NOMO-1 treated with dmso at 0.1 percent for 144 hours (cell line): ENCODE measurements around the gene RSPH1.

Experiments
- DNase-seq: peaks from one replicate; lab custom pipeline; 2025; ENCODE audit not compliant: unreplicated experiment; lab: John Stamatoyannopoulos, UW

The RSPH1 gene

GRCh38 chr21:42496120-42496838, at the start of gene RSPH1:
TSS of gene RSPH1 (minus strand) at chr21:42496224. CDS start at chr21:42496186, 38 bp downstream.
- DNase-seq = peak; percentile 98

DNA sequence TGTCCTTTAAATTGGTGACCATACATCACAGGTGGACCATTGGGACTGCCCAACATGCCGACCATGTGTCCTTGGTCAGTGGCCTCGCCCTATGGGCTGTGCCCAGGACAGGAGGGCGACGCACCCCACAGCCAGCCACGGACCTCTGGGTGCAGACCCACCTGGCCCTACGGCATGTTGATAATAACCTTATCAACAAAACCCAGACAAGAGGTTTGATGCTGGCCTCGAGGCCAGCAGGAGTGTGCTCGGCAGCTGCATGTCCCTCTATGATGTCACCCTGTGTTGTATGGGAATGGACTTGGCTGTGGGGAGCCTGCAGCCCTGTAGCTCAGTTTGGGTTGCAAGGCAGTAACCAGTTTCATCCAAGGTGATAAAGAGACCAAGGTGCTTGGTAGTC, 49.7 kb upstream of the RSPH1 start:
- no peak for DNase-seq

DNA sequence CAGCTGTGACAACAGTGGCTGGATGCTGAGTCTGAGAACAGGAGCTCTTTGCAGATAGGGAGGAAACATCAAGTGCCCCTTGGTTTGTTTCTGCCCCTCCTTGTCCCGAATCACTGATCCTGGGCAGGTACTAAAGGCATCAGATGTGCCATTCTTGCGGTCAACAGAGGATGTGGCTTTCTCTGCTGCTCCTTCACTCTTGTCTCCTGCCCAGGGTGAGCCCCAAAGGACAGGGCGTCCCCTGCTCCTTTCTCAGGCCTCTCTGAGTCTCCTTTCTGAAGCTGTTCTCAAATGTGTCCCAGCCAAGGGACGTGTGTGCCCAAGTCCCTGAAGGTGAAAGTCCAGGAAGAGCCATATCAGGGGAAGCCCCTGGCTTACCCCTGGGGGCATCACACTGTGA, 49.3 kb upstream of the RSPH1 start:
- no peak for DNase-seq

GRCh38 chr21:42544544-42544943, 48.5 kb upstream of the RSPH1 start:
- no peak for DNase-seq

- no peak for DNase-seq
These were observed 47.3 kb upstream of the RSPH1 start for GRCh38 chr21:42543106-42543847.

GRCh38 chr21:42542596-42542995, 46.6 kb upstream of the RSPH1 start:
- DNase-seq = no peak

DNA sequence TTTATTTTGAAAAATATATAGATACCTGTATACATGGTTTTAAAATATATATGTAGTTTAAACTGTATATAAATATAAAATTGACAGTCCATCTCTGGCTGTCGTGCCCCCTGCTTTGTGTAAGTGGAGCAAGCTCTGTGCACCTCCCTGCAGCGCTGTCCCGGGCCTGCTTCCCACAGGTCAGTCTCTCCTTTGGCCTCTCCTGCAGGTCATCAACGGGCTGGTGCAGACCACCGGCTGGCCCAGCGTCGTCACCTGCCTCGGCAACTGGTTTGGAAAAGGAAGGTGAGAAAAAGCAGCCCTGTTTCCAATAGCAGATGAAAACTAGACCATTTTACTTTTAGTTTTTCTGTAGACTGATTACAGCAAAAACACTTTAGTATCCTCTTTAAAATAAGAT, 46.2 kb upstream of the RSPH1 start:
- no peak for DNase-seq

GRCh38 chr21:42541618-42542017, 45.6 kb upstream of the RSPH1 start:
- no peak for DNase-seq

GRCh38 chr21:42541174-42541573, 45.1 kb upstream of the RSPH1 start:
- no peak for DNase-seq

- DNase-seq = no peak
These were observed 44.4 kb upstream of the RSPH1 start for GRCh38 chr21:42540396-42540795.

DNA sequence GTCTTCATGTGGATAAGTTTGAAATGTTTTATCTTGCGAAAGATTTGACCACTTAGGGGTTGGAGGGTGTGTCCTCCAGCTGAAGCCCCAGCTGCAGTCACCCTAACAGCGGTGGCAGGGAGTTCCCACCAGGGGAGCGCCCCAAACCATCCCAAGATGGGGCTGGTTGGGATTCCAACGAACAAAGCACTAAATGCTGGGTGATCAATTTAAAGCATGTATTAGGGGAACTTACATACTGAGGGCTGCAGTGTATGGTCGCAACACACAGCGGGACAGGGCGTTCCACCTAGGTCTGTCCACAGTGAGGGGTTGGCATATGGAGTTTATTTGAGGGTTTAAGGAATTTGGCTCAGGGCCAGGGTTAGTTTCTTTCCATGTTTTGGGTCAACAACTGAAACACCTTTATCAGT, 43.9 kb upstream of the RSPH1 start:
- DNase-seq = no peak

DNA sequence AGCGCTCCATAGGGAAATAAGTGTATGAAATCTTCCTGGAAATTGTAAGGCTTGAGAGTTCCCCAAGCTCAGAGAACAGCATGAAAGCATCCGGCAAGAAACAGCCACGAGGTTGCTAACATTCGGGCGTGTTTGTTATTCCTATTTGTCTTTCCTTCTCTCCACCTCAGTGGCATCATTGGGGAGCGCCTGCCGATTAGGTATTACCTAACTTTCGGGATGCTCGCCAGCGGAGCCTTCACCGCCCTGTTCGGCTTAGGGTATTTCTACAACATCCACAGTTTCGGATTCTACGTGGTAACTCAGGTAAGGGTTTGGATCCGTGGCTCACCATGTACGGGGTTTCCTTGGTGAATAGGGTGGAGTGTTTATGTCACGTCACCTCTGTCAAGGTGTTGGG, 43.3 kb upstream of the RSPH1 start:
- no peak for DNase-seq

DNA sequence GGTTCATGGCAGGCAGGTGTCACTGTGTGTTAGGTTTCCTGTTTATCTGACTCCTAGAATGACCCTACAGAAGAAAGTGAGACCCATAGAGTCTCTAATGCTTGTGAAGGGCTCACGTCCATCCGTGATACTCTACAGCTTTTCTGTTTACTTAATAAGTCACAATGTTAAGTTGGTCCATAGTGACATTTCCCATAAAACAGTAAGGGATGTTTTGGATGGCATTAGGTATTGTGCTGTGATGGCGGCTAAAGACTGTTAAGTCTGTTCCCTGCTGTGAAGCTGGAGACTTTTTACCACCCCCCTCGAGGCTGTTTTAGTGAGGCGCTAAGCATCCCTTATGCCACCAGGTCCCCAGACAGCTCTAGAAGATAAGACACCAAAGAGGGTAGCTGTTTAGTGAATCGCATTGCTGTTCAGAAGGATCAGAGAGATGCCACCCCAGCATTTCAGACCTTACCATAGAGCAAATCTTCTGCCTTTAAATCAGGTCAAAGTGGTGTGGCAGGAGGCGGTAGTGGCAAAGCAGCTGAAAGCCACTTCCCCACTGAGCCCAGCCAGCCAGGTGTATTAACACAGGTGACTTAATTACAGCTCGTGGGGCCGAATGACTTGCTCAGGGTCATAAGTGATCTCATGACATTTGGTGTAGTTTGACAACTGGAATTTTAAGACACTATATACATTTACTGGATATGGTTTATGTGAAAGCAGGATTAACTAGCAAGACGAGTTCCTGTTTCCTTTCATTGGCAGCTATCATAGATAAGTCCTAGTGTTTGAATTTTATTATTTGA, 42.7 kb upstream of the RSPH1 start:
- DNase-seq = no peak

DNA sequence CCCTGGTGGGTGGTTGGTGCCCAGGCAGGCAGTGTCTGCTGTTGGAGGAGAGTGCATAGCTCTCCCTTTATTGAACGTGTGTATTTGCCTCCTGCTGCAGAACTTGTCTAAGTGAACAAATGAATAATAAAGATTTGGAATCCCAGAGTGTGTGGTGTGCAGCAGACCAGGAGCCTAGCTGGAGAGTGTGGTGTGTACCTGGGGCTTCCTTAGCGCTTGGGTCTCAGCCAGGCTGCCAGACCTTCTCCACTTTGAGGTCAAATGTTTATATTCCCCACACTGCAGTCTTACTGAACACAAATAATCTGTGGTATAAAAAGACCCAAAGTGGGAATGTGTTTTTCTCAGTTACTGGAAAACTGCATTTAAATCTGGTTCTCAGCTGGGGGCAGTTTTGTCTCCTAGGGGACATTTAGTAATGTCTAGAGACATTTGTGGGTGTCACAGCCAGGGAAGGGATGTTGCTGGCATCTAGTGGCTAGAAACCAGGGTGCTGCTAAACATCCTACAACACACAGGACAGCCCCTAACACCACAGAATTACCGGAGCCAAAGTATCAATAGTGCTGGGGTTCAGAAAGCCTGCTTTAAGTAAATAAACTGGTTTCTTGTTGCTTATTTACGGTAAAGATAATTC, 41.2 kb upstream of the RSPH1 start:
- no peak for DNase-seq

DNA sequence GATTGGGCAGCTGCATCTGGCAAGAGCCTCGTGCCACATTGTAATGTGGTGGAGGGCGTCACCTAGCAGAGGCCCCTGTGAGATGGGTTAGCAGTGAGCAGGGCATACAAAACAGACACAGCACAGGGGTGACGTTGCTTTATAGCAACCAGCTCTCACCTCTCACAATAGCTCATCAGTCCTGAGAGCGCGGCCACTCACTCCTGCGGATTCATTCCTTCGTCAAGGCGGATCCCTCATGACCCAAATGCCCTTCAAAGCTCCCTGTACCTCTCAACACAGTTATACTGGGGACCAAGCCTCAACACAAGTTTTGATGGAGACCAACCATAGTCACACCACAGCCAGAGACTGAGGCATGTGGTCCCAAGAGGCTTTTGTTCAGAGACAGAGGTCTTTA, 40.6 kb upstream of the RSPH1 start:
- DNase-seq = no peak

DNA sequence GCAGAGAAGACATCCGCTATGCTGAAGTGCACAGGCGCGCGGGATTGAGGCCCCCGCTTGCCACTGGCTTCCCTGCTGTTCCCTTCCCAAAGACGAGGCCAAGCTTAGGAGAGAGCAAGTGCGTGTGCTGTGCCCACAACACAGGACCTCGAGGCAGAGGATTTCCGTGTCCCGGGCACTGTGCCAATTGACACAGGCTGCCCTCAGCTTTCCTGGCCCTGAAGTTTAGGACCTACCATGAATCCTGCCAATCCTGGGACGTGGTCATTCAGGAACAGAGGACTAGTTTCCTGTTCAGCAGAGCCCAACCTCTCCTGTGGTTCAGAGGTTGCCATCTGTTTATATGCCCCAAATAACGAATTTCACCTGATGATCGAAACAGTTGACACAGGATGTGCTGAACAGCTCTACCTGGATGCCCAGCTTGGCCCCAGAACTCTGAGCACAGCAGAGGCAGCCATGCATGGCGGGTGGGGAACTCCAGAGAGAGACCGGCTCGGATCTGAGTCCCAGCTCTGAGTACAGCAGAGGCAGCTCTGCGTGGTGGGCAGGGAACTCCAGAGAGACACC, 39.7 kb upstream of the RSPH1 start:
- DNase-seq = no peak

DNA sequence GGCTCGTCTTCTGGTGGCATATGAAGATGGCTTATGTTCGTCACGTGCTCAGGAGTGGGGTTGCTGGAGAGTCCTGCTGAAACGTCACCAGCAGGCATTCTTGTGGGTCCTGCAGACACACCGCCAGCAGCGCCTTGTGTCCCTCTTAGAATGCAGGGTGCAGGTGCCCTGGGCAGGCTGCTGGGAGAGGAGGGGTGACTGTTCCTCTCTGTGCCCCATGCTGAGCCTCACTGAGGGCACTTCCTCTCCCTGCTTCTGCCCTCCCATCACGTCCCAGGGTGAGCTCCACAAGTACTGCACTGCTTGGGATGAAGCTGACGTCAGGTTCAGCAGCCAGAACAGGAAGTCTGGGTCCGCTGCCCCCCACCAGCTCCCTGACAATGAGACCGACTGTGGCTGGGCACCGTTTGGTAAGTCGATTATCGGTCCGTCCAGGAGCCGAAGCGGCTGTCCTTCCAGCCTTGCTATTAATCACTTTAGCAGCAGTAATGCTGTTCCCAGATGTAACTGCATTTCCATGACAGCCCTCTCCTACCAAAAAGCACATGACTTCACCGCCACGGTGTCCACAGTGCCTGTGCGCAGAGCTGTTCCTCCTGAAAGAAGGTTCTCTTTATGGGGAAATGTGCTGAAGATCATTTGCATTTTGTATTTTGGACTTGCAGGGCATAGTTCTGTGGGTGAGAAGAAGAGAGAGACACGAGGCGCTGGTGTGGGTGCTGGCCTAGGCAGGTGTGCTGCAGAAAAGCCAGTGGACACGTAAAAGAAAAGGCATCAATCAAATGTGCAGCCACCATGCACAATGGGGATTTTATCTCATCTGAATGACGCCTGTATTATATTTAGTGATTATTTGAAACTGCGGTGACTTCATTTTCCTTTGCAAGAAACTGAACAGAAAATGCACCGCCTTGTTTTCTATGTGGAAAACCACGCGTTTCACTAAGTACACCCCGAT, 38.7 kb upstream of the RSPH1 start:
- DNase-seq = no peak

DNA sequence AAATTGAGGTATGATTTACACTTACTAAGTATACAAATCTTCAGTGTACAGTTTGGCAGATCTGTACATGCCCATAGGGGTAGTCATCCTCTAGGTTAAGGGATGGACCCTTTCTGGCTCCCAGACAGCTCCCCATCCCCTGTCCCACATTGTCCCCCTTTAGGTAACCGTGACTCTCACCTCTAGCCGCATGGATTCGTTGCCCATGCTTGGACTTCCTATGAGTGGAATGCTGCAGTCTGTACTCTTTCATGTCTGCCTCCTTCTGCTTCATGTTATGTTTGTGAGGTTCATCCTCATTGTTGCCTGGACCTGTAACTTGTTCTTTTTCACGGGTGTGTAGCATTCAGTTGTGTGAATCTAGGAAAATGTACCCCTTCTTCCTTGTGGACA, 37.9 kb upstream of the RSPH1 start:
- no peak for DNase-seq

GRCh38 chr21:42533306-42533962, 37.4 kb upstream of the RSPH1 start:
- no peak for DNase-seq
